ENCODE measurements around the gene CACHD1. TPM values are rescaled to one million over a fixed set of nuclear protein-coding genes. Genes with fewer than 3 reads are reported as not detected.

CACHD1 gene
- 3.8 TPM for total RNA-seq

- peak; percentile 13 to 84 (median 84) for DNase-seq (ENCODE audit: low read depth in 2 of 3, low spot score in 2 of 3)
Observed at GRCh38 chr1:64469977-64470664, at the start of gene CACHD1. Gene CACHD1 (plus strand): TSS chr1:64470129. CDS start chr1:64470745, 616 bp downstream.

GRCh38 chr1:64421377-64421776, 48.6 kb upstream of the CACHD1 start:
- no peak for DNase-seq (ENCODE audit: low read depth in 2 of 3, low spot score in 2 of 3)

DNA sequence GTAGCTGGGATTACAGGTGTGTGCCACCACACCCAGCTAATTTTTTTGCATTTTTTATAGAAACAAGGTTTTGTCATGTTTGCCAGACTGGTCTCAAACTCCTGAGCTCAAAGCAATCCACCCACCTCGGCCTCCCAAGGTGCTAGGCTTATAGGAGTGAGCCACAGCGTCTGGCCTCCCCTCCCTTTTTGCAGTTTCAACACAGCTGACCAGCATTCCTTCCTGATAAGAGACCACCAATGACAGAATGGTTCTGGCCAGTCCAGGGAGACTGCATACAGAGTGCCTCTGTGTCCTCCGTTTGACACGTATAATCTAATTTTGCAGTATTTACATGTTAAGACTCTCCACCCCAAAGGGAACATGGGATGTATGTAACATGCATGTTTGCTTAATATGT, 46.4 kb upstream of the CACHD1 start:
- DNase-seq (ENCODE audit: low read depth in 2 of 3, low spot score in 2 of 3): no peak

- no peak for DNase-seq (ENCODE audit: low read depth in 2 of 3, low spot score in 2 of 3)
Observed at GRCh38 chr1:64424412-64424811, 45.5 kb upstream of the CACHD1 start.

DNA sequence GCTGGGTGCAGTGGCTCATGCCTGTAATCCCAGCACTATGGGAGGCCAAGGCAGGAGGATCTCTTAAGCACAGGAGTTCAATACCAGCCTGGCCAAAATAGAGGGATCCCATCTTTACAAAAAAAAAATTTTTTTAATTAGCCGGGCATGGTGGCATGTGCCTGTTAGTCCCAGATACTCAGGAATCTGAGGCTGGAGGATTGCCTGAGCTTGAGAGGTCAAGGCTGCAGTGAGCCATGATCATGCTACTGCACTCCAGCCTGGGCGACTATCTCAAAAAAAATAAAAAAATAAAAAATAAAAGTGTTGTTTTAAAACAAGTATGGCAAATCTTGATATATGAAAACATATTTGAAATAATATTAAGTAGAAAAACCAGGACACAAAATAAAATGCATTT, 44.4 kb upstream of the CACHD1 start:
- no peak for DNase-seq (ENCODE audit: low read depth in 2 of 3, low spot score in 2 of 3)

DNA sequence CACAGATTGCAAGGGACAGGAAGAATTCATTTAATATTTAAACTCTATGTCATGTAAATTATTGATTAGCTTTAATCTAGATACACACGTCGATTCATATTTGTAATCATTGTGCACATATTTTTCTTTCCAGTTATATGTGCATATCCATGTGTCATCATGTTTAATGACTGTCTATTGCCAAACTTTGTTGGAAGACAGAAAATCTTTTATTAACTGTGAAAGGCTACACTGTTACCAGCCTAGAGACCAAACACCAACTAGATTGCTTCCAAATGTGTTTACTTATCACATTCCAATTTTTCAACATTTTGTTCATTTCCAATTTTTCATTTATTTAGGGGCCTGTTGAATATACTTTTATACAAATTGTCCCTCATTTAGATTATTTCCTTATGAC, 43.2 kb upstream of the CACHD1 start:
- no peak for DNase-seq (ENCODE audit: low read depth in 2 of 3, low spot score in 2 of 3)

DNA sequence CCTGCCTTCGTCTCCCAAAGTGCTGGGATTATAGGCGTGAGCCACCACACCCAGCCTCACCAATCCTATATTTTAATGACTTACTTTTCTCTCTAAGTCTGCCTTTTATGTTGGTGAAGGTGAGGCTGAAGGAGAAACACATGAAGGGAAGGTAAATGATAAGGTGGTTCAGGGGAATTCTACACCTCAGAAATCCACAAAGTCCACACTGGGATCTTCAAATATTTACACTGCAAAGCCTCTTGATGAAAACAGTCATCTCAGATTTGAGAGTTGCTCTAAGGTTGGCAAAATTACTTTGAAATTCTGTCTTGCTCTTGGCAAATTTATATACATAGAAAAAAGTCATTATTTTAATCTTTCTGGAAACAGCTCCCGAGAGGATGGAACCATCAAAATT, 42.0 kb upstream of the CACHD1 start:
- no peak for DNase-seq (ENCODE audit: low read depth in 2 of 3, low spot score in 2 of 3)

- DNase-seq (ENCODE audit: low read depth in 2 of 3, low spot score in 2 of 3): no peak
Observed at GRCh38 chr1:64433308-64433707, 36.6 kb upstream of the CACHD1 start.

GRCh38 chr1:64433747-64434146, 36.2 kb upstream of the CACHD1 start:
- no peak for DNase-seq (ENCODE audit: low read depth in 2 of 3, low spot score in 2 of 3)

DNA sequence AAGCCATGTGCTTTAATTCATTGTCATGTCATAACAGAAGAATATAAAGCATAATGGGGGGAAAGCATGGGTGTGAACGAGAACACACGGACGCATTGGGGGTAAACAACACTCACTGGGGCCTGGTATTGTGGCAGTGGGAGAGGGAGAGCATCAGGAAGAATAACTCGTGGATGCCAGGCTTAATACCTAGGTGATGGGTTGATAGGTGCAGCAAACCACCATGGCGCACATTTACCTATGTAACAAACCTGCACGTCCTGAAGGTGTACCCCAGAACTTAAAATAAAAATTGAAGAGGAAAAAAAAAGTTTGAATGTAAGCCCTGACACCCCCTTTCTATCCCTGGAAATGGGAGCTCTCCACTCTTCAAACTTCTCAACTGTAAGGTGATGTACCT, 34.9 kb upstream of the CACHD1 start:
- DNase-seq (ENCODE audit: low read depth in 2 of 3, low spot score in 2 of 3): no peak

DNA sequence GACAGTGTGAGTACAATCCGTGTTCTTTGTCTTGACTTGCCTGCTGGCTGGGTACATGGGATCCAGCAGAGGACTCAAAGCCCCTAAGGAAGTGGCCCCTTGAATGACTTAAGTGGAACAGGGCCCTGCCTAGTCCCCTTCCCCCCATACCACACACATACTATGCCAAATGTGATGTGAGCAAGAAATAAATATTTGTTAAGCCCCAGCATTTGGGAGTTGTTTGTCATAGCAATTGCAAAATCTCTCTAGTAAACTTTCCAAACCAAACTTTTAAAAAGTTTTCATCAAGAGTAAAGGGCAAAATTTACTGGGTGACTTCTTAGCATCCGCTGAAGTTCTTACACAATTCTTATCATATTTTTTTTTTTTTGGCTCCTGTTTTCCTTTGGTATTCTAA, 32.5 kb upstream of the CACHD1 start:
- DNase-seq (ENCODE audit: low read depth in 2 of 3, low spot score in 2 of 3): no peak

GRCh38 chr1:64440183-64440826, 29.6 kb upstream of the CACHD1 start:
- no peak for DNase-seq (ENCODE audit: low read depth in 2 of 3, low spot score in 2 of 3)

DNA sequence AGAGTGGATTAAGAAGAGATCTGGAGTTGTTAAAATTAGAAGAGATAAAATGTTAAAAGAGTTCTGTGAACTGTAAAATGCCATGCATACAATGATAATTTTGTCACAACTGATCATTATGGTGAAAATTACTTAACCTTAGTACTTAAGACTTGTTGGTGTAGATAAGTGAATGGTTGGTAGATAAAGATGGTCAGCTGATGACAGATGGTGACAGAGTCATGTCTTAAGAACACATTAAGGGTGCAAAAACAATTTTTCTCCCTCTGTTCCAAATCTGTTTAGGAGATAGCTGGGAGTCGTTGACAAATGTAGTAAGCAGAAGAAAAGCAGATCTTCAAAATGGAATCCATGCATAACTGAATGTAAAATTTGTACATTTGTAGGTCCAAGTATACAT, 18.5 kb upstream of the CACHD1 start:
- no peak for DNase-seq (ENCODE audit: low read depth in 2 of 3, low spot score in 2 of 3)

DNA sequence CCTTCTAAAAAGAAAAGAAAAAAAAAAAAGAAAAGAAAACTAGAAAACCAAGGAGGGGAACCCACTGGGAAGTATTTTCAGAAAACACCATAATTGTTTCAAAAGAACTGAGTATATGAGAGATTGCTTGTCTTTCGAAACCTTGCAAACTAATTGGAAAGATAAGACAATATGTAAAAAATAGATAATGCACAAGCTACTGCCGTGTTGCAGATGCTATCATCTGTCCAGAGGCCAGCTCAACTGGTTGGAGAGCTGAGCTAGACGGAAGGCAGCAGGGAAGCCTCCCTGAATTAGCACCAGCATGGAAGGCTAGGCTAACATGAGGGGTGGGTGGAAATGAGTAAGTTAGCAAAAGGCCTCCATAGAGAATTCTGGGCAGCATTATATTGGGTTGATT, 16.2 kb upstream of the CACHD1 start:
- DNase-seq (ENCODE audit: low read depth in 2 of 3, low spot score in 2 of 3): no peak

DNA sequence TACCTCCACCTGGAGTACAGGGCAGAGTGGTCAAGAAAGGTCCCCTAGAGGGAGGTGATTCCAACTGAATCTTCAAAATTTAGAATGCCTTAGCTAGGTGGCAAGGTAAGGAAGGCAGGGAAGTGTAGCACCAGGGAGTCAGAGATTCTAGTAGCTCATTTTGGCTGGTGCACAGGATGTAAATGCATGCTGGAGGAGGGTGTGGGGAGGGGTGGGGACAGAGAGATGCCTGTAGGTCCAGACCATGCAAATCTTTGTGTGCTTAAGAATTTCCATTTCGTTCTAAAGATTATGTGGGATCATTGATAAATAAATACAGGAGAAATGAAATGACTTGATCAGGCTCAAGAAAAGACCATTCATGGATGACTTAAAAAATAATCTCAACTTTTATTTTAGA, 11.0 kb upstream of the CACHD1 start:
- DNase-seq (ENCODE audit: low read depth in 2 of 3, low spot score in 2 of 3): no peak

- no peak for DNase-seq (ENCODE audit: low read depth in 2 of 3, low spot score in 2 of 3)
Observed at GRCh38 chr1:64459743-64460142, 10.2 kb upstream of the CACHD1 start.

- no peak for DNase-seq (ENCODE audit: low read depth in 2 of 3, low spot score in 2 of 3)
Observed at GRCh38 chr1:64466033-64466432, 3.9 kb upstream of the CACHD1 start.

GRCh38 chr1:64469116-64469976, 583 bp upstream of the CACHD1 start:
- DNase-seq (ENCODE audit: low read depth in 2 of 3, low spot score in 2 of 3): no peak

- DNase-seq (ENCODE audit: low read depth in 2 of 3, low spot score in 2 of 3): no peak
Observed at GRCh38 chr1:64470665-64471217, 812 bp downstream of the CACHD1 start.

GRCh38 chr1:64471218-64472039, 1.5 kb downstream of the CACHD1 start:
- peak in 2 of 3 donors; percentile 3 to 13 for DNase-seq (ENCODE audit: low read depth in 2 of 3, low spot score in 2 of 3)

DNA sequence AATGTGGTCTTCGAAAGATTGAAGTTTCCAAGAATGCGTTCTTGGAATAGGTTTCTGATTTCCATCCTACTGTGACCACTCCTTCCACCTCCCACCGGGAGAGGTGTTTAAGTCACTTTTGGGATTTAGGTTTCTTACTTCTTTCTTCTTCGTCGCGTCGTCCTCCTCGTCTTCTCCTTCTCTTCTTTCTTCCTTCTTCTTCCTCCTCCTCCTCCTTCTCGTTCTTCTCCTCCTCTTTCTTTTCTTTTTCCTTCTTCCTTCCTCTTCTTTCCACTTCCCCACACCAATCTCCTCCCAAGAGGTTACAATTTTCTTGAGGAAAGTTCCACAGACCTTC, 2.1 kb downstream of the CACHD1 start:
- no peak for DNase-seq (ENCODE audit: low read depth in 2 of 3, low spot score in 2 of 3)

Measured in hematopoietic multipotent progenitor cell (in vitro differentiated cells).